ENCODE measurements around the gene RHOT1. TPM values are rescaled to one million over a fixed set of nuclear protein-coding genes. Genes with fewer than 3 reads are reported as not detected.

RHOT1 gene
- total and polyA plus RNA-seq, 7 experiments from 2014 or later, result 24.3 to 31.7 (median 29.3) TPM

GRCh38 chr17:32264823-32265191 lies 122.5 kb downstream of the RHOT1 start:
- H3K27ac ChIP-seq (ENCODE audit: low read depth, low read length), result no peak overlapping the region
- H3K27me3 Mint-ChIP-seq, result peaks cover 45 to 83% (median 58%) of the 10 kb centered on the region in 5 donors
- peaks cover 0 to 1% (median 0%) of the 10 kb centered on the region in 5 donors for H3K36me3 Mint-ChIP-seq
- ChIA-PET CTCF (no interaction called here), POLR2A (no interaction called here)
- no peak for DNase-seq
- no peaks in the 10 kb centered on the region for H3K36me3 ChIP-seq (ENCODE audit: control insufficient read depth in 2 of 3, insufficient read depth in 3 of 3, low read length in 3 of 3)
- no peak for ATAC-seq
- H3K27ac Mint-ChIP-seq, result peak overlapping the region in 1 of 9 donors; percentile 1
- H3K27me3 ChIP-seq (ENCODE audit: control insufficient read depth in 2 of 2, insufficient read depth in 2 of 2, low read length in 2 of 2), result peaks cover 6 to 14% of the 10 kb centered on the region in 2 donors
- no peaks in the 10 kb centered on the region for H3K9me3 ChIP-seq (ENCODE audit: control insufficient read depth in 2 of 3, low read length in 3 of 3)
- no peak overlapping the region for H3K4me3 ChIP-seq (ENCODE audit: low read length)
- intact Hi-C loops (cut with micrococcal nuclease), result loop anchor here in 1 of 2 donors (5.0 kb wide), 1 partner anchor 52 kb away; no protein-coding TSS in a partner anchor
- peaks cover 7 to 10% of the 10 kb centered on the region in 2 donors for H3K4me1 ChIP-seq (ENCODE audit: control insufficient read depth in 2 of 2, insufficient read depth in 2 of 2, low read length in 2 of 2)
- H3K9me3 Mint-ChIP-seq, result peaks cover 0 to 3% (median 0%) of the 10 kb centered on the region in 11 donors
- H3K4me3 Mint-ChIP-seq, result peak overlapping the region; percentile 49 to 88 (median 78)
- peaks cover 8 to 30% (median 19%) of the 10 kb centered on the region in 7 donors for H3K4me1 Mint-ChIP-seq

GRCh38 chr17:32265192-32265923 lies 123.1 kb downstream of the RHOT1 start, which contains the start of gene RHBDL3:
TSS of gene RHBDL3 (plus strand) at chr17:32265832. CDS start at chr17:32266190, 358 bp downstream.
- POLR2A ChIA-PET, result no interaction called here
- Mint-ChIP-seq H3K4me3 (peak within 1 kb of the TSS; percentile 62 to 88 (median 80)), H3K4me1 (peaks cover 8 to 30% (median 19%) of the 10 kb centered on the region in 7 donors), H3K9me3 (peaks cover 0 to 3% (median 0%) of the 10 kb centered on the region in 11 donors), H3K36me3 (peaks cover 0 to 1% (median 0%) of the 10 kb centered on the region in 5 donors), H3K27me3 (peaks cover 43 to 83% (median 59%) of the 10 kb centered on the region in 5 donors), H3K27ac (peak within 1 kb of the TSS in 2 of 9 donors; percentile 18 to 56)
- Histone ChIP-seq H3K27ac (ENCODE audit: low read depth, low read length) (no peak within 1 kb of the TSS), H3K27me3 (ENCODE audit: control insufficient read depth in 2 of 2, insufficient read depth in 2 of 2, low read length in 2 of 2) (peaks cover 6 to 14% of the 10 kb centered on the region in 2 donors), H3K36me3 (ENCODE audit: control insufficient read depth in 2 of 3, insufficient read depth in 3 of 3, low read length in 3 of 3) (no peaks in the 10 kb centered on the region), H3K9me3 (ENCODE audit: control insufficient read depth in 2 of 3, low read length in 3 of 3) (no peaks in the 10 kb centered on the region), H3K4me3 (ENCODE audit: low read length) (peak within 1 kb of the TSS; percentile 56), H3K4me1 (ENCODE audit: control insufficient read depth in 2 of 2, insufficient read depth in 2 of 2, low read length in 2 of 2) (peaks cover 7 to 10% of the 10 kb centered on the region in 2 donors)
- DNase-seq (peak in 3 of 9 donors; percentile 16 to 36 (median 20)), ATAC-seq (peak; percentile 65)
- intact Hi-C loops (cut with micrococcal nuclease), result loop anchor here in 1 of 2 donors (5.0 kb wide), 1 partner anchor 52 kb away; no protein-coding TSS in a partner anchor
- CTCF ChIA-PET, result no interaction called here

GRCh38 chr17:32266051-32266388 lies 123.7 kb downstream of the RHOT1 start:
- Mint-ChIP-seq H3K4me3 (peak overlapping the region in 1 of 10 donors; percentile 85), H3K36me3 (peaks cover 0 to 1% (median 0%) of the 10 kb centered on the region in 5 donors), H3K4me1 (peaks cover 8 to 30% (median 19%) of the 10 kb centered on the region in 7 donors), H3K27me3 (peaks cover 45 to 84% (median 59%) of the 10 kb centered on the region in 5 donors), H3K27ac (no peak overlapping the region), H3K9me3 (peaks cover 0 to 3% (median 0%) of the 10 kb centered on the region in 11 donors)
- peaks cover 7 to 10% of the 10 kb centered on the region in 2 donors for H3K4me1 ChIP-seq (ENCODE audit: control insufficient read depth in 2 of 2, insufficient read depth in 2 of 2, low read length in 2 of 2)
- intact Hi-C loops (cut with micrococcal nuclease), result loop anchor here in 1 of 2 donors (5.0 kb wide), 1 partner anchor 51 kb away; no protein-coding TSS in a partner anchor
- peaks cover 6 to 14% of the 10 kb centered on the region in 2 donors for H3K27me3 ChIP-seq (ENCODE audit: control insufficient read depth in 2 of 2, insufficient read depth in 2 of 2, low read length in 2 of 2)
- ATAC-seq (no peak), DNase-seq (no peak)
- POLR2A ChIA-PET, result interaction anchor here (0.5 kb wide), 1 partner anchor 610 kb away, joined by 4 read pairs; no protein-coding TSS in a partner anchor
- no peak overlapping the region for H3K27ac ChIP-seq (ENCODE audit: low read depth, low read length)
- CTCF ChIA-PET, result no interaction called here
- H3K4me3 ChIP-seq (ENCODE audit: low read length), result no peak overlapping the region
- no peaks in the 10 kb centered on the region for H3K9me3 ChIP-seq (ENCODE audit: control insufficient read depth in 2 of 3, low read length in 3 of 3)
- H3K36me3 ChIP-seq (ENCODE audit: control insufficient read depth in 2 of 3, insufficient read depth in 3 of 3, low read length in 3 of 3), result no peaks in the 10 kb centered on the region

- Histone ChIP-seq H3K27me3 (ENCODE audit: control insufficient read depth in 2 of 2, insufficient read depth in 2 of 2, low read length in 2 of 2) (peaks cover 6 to 14% of the 10 kb centered on the region in 2 donors), H3K36me3 (ENCODE audit: control insufficient read depth in 2 of 3, insufficient read depth in 3 of 3, low read length in 3 of 3) (no peaks in the 10 kb centered on the region), H3K4me1 (ENCODE audit: control insufficient read depth in 2 of 2, insufficient read depth in 2 of 2, low read length in 2 of 2) (peaks cover 7 to 10% of the 10 kb centered on the region in 2 donors), H3K27ac (ENCODE audit: low read depth, low read length) (no peak overlapping the region), H3K9me3 (ENCODE audit: control insufficient read depth in 2 of 3, low read length in 3 of 3) (no peaks in the 10 kb centered on the region), H3K4me3 (ENCODE audit: low read length) (peak overlapping the region; percentile 56)
- peak; percentile 28 for ATAC-seq
- Mint-ChIP-seq H3K4me1 (peaks cover 8 to 30% (median 19%) of the 10 kb centered on the region in 7 donors), H3K4me3 (peak overlapping the region; percentile 62 to 85 (median 78)), H3K36me3 (peaks cover 0 to 1% (median 0%) of the 10 kb centered on the region in 5 donors), H3K27me3 (peaks cover 48 to 84% (median 62%) of the 10 kb centered on the region in 5 donors), H3K9me3 (peaks cover 0 to 3% (median 0%) of the 10 kb centered on the region in 11 donors), H3K27ac (peak overlapping the region in 2 of 9 donors; percentile 18 to 47)
- intact Hi-C loops (cut with micrococcal nuclease), result loop anchor here in 1 of 2 donors (5.0 kb wide), 1 partner anchor 51 kb away; no protein-coding TSS in a partner anchor
- DNase-seq, result peak in 7 of 9 donors; percentile 9 to 54 (median 20)
- POLR2A ChIA-PET, result interaction anchor here (0.5 kb wide), 1 partner anchor 610 kb away, joined by 4 read pairs; no protein-coding TSS in a partner anchor
- CTCF ChIA-PET, result no interaction called here
Measured at GRCh38 chr17:32266389-32267301, 124.3 kb downstream of the RHOT1 start.

- Histone ChIP-seq H3K4me1 (ENCODE audit: control insufficient read depth in 2 of 2, insufficient read depth in 2 of 2, low read length in 2 of 2) (peaks cover 7 to 10% of the 10 kb centered on the region in 2 donors), H3K9me3 (ENCODE audit: control insufficient read depth in 2 of 3, low read length in 3 of 3) (no peaks in the 10 kb centered on the region), H3K27ac (ENCODE audit: low read depth, low read length) (no peak overlapping the region), H3K36me3 (ENCODE audit: control insufficient read depth in 2 of 3, insufficient read depth in 3 of 3, low read length in 3 of 3) (no peaks in the 10 kb centered on the region), H3K27me3 (ENCODE audit: control insufficient read depth in 2 of 2, insufficient read depth in 2 of 2, low read length in 2 of 2) (peaks cover 6 to 14% of the 10 kb centered on the region in 2 donors), H3K4me3 (ENCODE audit: low read length) (no peak overlapping the region)
- POLR2A ChIA-PET, result no interaction called here
- peaks cover 0 to 3% (median 0%) of the 10 kb centered on the region in 11 donors for H3K9me3 Mint-ChIP-seq
- peaks cover 8 to 30% (median 19%) of the 10 kb centered on the region in 7 donors for H3K4me1 Mint-ChIP-seq
- peak overlapping the region; percentile 52 to 87 (median 82) for H3K4me3 Mint-ChIP-seq
- peak overlapping the region in 1 of 9 donors; percentile 35 for H3K27ac Mint-ChIP-seq
- CTCF ChIA-PET, result no interaction called here
- peaks cover 0 to 1% (median 0%) of the 10 kb centered on the region in 5 donors for H3K36me3 Mint-ChIP-seq
- DNase-seq, result peak in 2 of 9 donors; percentile 8 to 13
- no peak for ATAC-seq
- H3K27me3 Mint-ChIP-seq, result peaks cover 48 to 84% (median 63%) of the 10 kb centered on the region in 5 donors
- intact Hi-C loops (cut with micrococcal nuclease), result loop anchor here in 1 of 2 donors (5.0 kb wide), 1 partner anchor 50 kb away; no protein-coding TSS in a partner anchor
Measured at GRCh38 chr17:32267690-32268205, 125.4 kb downstream of the RHOT1 start.

Data from naive thymus-derived CD4-positive, alpha-beta T cell (primary cell).